ENCODE data around the gene CCDC102A. TPM values are rescaled to one million over a fixed set of nuclear protein-coding genes. Genes with fewer than 3 reads are reported as not detected.

The CCDC102A gene
- total RNA-seq, 1 donor from 2014 or later, result 27.2 TPM

DNA sequence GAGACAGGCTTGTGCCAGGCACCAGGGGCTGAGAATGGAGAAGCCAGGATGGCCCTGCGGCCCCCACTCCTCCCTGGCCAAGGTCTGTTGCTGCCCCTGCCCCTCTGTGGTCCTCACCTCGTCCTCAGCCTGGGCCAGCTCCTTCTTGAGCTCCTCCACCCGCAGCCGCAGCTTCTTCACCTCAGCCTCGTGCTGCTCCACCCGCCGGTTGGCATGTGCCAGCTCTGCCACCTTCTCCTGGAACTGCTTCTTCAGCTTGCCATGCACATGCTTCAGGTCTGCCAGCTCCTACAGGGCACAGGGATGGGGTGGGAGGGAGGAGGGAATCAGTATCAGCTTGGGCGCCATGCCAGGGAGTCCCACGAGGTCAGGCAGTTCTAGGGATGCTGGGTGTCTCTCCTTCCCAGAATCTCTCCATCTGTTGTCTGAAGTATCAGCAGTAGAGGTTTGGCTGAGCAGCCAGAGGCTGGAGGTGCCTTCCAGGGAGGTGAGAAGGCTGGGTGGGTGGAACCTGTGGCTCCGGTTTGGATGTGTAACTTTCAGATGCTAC is 20.1 kb downstream of the CCDC102A start:
- Mint-ChIP-seq H3K9me3 (ENCODE audit: low read depth) (no peaks in the 10 kb centered on the region), H3K4me3 (ENCODE audit: unreplicated experiment) (no peak overlapping the region), H3K27me3 (ENCODE audit: low read depth) (no peaks in the 10 kb centered on the region), H3K27ac (ENCODE audit: unreplicated experiment) (no peak overlapping the region), H3K4me1 (ENCODE audit: low read depth) (peaks cover 3% of the 10 kb centered on the region), H3K36me3 (ENCODE audit: low read depth) (peaks cover 21% of the 10 kb centered on the region)
- no peak for DNase-seq (ENCODE audit: low spot score)
- TF ChIP-seq, protein P1, sequence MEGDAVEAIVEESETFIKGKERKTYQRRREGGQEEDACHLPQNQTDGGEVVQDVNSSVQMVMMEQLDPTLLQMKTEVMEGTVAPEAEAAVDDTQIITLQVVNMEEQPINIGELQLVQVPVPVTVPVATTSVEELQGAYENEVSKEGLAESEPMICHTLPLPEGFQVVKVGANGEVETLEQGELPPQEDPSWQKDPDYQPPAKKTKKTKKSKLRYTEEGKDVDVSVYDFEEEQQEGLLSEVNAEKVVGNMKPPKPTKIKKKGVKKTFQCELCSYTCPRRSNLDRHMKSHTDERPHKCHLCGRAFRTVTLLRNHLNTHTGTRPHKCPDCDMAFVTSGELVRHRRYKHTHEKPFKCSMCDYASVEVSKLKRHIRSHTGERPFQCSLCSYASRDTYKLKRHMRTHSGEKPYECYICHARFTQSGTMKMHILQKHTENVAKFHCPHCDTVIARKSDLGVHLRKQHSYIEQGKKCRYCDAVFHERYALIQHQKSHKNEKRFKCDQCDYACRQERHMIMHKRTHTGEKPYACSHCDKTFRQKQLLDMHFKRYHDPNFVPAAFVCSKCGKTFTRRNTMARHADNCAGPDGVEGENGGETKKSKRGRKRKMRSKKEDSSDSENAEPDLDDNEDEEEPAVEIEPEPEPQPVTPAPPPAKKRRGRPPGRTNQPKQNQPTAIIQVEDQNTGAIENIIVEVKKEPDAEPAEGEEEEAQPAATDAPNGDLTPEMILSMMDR (IDR thresholded peaks at IDR 0.05), result no peak

DNA sequence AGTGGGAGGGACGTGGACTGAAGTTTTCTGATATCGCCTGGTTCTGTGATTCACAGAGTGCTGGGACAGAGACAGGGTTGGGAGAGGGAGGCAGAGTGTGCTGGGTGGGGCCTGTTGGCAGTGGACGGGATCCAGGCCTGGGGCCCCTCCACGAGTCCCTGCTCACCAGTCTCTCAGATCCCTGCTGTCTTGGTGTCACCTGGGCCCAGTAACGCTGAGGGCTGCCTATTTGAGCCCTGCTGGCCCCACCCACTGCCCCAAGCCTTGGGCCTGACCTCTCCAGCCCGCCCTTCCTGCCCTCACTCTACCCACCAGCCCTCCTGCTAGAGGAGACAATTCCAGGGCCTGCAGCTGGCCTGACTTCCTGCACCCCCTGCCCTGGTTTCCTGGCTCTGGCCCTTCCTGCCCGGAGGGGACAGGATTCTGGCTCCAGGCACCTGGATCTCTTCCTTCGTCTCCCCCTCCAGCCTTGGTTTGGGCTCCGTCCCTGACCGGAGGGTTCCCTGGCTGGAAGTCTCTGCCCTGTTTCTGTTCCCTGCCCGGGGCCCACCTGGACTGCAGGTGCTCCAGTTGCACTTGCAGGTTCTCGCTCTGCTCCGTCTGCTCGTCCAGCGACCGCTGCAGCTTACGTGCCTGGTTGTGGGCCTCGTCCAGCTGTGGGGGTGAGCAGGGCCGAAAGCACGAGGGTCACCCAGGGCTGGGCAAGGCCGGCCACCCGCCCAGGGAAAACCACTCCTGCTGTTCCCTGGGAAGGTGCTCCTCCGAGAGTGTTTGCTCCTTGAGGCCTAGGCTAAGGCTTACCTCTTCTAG is 21.4 kb downstream of the CCDC102A start:
- H3K4me3 Mint-ChIP-seq (ENCODE audit: unreplicated experiment), result no peak overlapping the region
- no peak for DNase-seq (ENCODE audit: low spot score)
- H3K27ac Mint-ChIP-seq (ENCODE audit: unreplicated experiment), result no peak overlapping the region
- H3K27me3 Mint-ChIP-seq (ENCODE audit: low read depth), result no peaks in the 10 kb centered on the region
- TF ChIP-seq, protein P1 (IDR thresholded peaks at IDR 0.05), result no peak
- H3K4me1 Mint-ChIP-seq (ENCODE audit: low read depth), result peaks cover under 1% of the 10 kb centered on the region
- no peaks in the 10 kb centered on the region for H3K9me3 Mint-ChIP-seq (ENCODE audit: low read depth)
- H3K36me3 Mint-ChIP-seq (ENCODE audit: low read depth), result peaks cover 19% of the 10 kb centered on the region

DNA sequence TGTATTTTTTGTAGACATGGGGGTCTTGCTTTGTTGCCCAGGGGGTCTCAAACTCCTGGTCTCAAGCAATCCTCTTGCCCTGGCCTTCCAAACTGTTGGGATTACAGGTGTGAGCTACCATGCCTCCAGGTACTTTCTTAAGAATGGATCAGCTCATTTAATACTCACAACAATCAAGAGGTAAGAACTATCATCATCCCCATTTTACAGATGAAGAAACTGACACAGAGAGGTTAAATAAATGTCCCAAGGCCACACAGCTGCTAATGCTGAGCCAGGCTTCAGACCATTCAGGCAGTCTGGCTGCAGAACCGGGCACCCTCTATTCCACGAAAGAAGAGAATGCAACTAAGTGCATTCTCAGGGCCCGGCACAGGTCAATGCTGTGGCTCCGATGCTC is 22.0 kb downstream of the CCDC102A start:
- H3K4me1 Mint-ChIP-seq (ENCODE audit: low read depth), result no peaks in the 10 kb centered on the region
- H3K27me3 Mint-ChIP-seq (ENCODE audit: low read depth), result no peaks in the 10 kb centered on the region
- no peak overlapping the region for H3K4me3 Mint-ChIP-seq (ENCODE audit: unreplicated experiment)
- no peak for DNase-seq (ENCODE audit: low spot score)
- TF ChIP-seq, protein P1 (IDR thresholded peaks at IDR 0.05), result no peak
- no peak overlapping the region for H3K27ac Mint-ChIP-seq (ENCODE audit: unreplicated experiment)
- H3K36me3 Mint-ChIP-seq (ENCODE audit: low read depth), result peaks cover 19% of the 10 kb centered on the region
- H3K9me3 Mint-ChIP-seq (ENCODE audit: low read depth), result no peaks in the 10 kb centered on the region

DNA sequence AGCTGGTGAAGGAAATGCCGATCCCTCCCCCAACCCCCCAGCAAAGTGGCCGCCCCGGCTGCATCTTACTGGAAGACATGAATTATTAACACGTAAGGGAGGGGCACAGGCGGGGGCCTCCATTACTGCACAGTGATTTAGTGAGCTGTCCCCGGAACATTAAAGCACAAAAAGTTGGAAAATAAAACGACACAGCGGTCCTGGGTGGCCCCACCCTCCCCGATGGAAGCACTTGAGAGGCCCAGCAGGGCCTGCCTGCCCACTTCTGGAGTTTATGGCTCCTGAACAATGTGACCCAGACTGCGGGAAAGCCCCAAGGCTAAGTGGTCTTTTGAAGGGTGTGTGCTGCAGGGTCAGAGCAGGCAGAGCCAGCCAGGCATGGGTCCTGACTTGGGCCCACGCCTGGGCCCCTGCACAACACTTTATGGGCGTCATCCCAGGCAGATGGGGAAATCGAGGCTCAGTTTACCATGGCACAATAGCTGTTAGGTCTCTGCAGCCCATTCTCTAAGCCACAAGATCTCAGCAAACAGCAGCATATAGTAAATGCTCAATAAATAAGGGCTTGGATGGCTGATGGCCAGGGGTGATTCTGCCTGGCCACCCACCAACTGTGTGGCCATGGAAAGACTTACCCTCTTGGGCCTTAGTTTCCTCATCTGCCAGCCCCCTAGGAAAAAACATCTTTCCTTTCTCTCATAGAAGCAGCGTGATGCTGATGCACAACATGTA is 22.8 kb downstream of the CCDC102A start:
- Mint-ChIP-seq H3K36me3 (ENCODE audit: low read depth) (peaks cover 15% of the 10 kb centered on the region), H3K27me3 (ENCODE audit: low read depth) (no peaks in the 10 kb centered on the region), H3K4me3 (ENCODE audit: unreplicated experiment) (no peak overlapping the region), H3K9me3 (ENCODE audit: low read depth) (no peaks in the 10 kb centered on the region), H3K4me1 (ENCODE audit: low read depth) (no peaks in the 10 kb centered on the region), H3K27ac (ENCODE audit: unreplicated experiment) (no peak overlapping the region)
- TF ChIP-seq, protein P1 (IDR thresholded peaks at IDR 0.05), result no peak
- DNase-seq (ENCODE audit: low spot score), result no peak

DNA sequence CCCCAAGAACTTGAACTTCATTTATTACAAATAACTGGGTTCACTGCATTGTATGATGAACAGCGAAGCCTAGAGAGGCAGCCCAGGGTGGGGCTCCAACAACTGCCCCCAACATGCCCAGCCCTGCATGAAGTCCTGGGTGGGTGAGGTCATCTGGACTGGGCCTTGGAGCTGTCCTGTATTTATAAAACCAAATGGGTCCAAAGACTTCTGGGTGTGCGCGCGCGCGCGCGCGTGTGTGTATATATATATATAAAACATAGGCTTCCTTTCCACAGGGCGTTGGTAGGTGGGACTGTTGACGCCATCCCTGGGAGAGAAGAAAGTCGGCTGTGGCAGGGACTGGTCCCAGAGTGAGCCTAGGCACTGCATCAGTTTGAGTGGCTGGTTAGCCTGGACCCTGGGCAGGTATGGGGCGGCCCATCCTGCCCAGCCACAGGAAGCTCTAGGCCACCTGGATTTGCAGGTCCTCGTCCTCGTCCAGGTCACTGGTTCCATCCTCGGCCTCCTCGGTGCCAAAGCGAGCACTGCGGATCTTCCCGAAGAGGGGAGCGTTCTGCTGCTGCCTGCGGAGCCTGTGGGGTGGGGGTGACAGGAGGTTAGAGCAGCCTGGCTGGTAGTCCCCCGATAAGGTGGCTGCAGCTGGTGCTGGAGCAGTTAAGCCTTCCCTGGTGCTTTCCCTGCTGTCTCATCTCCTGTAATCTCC is 23.9 kb downstream of the CCDC102A start:
- no peak for DNase-seq (ENCODE audit: low spot score)
- TF ChIP-seq, protein P1 (IDR thresholded peaks at IDR 0.05), result no peak
- Mint-ChIP-seq H3K4me3 (ENCODE audit: unreplicated experiment) (no peak overlapping the region), H3K27ac (ENCODE audit: unreplicated experiment) (no peak overlapping the region), H3K36me3 (ENCODE audit: low read depth) (peaks cover 14% of the 10 kb centered on the region), H3K9me3 (ENCODE audit: low read depth) (no peaks in the 10 kb centered on the region), H3K4me1 (ENCODE audit: low read depth) (no peaks in the 10 kb centered on the region), H3K27me3 (ENCODE audit: low read depth) (no peaks in the 10 kb centered on the region)
